Limb (tissue), 2 donors: ENCODE data around the gene CHSY3.

Source experiments
- DNase-seq, 2 donors: peaks; one replicate each; pipeline ENCODE4 v3.0.0-alpha.2; 2016; ENCODE audit errors: extremely low spot score in 2 of 2

The CHSY3 gene

GRCh38 chr5:130092991-130093390 lies 188.7 kb downstream of the CHSY3 start:
- DNase-seq: no peak

GRCh38 chr5:130096483-130096882 lies 192.2 kb downstream of the CHSY3 start:
- DNase-seq: no peak

- no peak for DNase-seq
Measured at GRCh38 chr5:130099008-130099407, 194.7 kb downstream of the CHSY3 start.

GRCh38 chr5:130102375-130102774 lies 198.1 kb downstream of the CHSY3 start:
- DNase-seq: no peak

GRCh38 chr5:130102960-130103359 lies 198.7 kb downstream of the CHSY3 start:
- DNase-seq: no peak

- no peak for DNase-seq
Measured at GRCh38 chr5:130104895-130105688, 200.8 kb downstream of the CHSY3 start.

GRCh38 chr5:130106480-130106879 lies 202.2 kb downstream of the CHSY3 start:
- no peak for DNase-seq

- DNase-seq: peak in 1 of 2 donors; percentile 67
Measured at GRCh38 chr5:130109152-130109551, 204.9 kb downstream of the CHSY3 start.

- DNase-seq: no peak
Measured at GRCh38 chr5:130110328-130110727, 206.1 kb downstream of the CHSY3 start.

GRCh38 chr5:130111746-130112145 lies 207.5 kb downstream of the CHSY3 start:
- DNase-seq: no peak

GRCh38 chr5:130112246-130112645 lies 208.0 kb downstream of the CHSY3 start:
- no peak for DNase-seq

- DNase-seq: no peak
Measured at GRCh38 chr5:130115686-130116085, 211.4 kb downstream of the CHSY3 start.

GRCh38 chr5:130116462-130116861 lies 212.2 kb downstream of the CHSY3 start:
- DNase-seq: no peak

GRCh38 chr5:130116972-130117371 lies 212.7 kb downstream of the CHSY3 start:
- DNase-seq: no peak

- DNase-seq: no peak
Measured at GRCh38 chr5:130126746-130127145, 222.5 kb downstream of the CHSY3 start.

GRCh38 chr5:130135506-130135905 lies 231.2 kb downstream of the CHSY3 start:
- no peak for DNase-seq

- no peak for DNase-seq
Measured at GRCh38 chr5:130136300-130136699, 232.0 kb downstream of the CHSY3 start.

- DNase-seq: no peak
Measured at GRCh38 chr5:130137681-130138080, 233.4 kb downstream of the CHSY3 start.

- no peak for DNase-seq
Measured at GRCh38 chr5:130138406-130139045, 234.3 kb downstream of the CHSY3 start.

- no peak for DNase-seq
Measured at GRCh38 chr5:130141659-130142320, 237.5 kb downstream of the CHSY3 start.

GRCh38 chr5:130151239-130151638 lies 247.0 kb downstream of the CHSY3 start:
- no peak for DNase-seq

GRCh38 chr5:130155345-130156011 lies 251.2 kb downstream of the CHSY3 start:
- DNase-seq: peak in 1 of 2 donors; percentile 40
